HepG2 (cell line): Measurements from ENCODE around the gene CROCC.

ENCODE experiments used
- PAF1 ChIP-seq: IDR thresholded peaks from 2 replicates; pipeline ENCODE4 v1.6.1; 2016; ENCODE audit warnings: missing genetic modification reagents, missing compliant biosample characterization
- TAF1 ChIP-seq: sonication (generic); formaldehyde crosslinking; IDR thresholded peaks from 2 replicates; pipeline ENCODE4 v1.4.0; 2020; ENCODE audit warnings: missing genetic modification reagents
- YY1 ChIP-seq: IDR thresholded peaks from 2 replicates; pipeline ENCODE4 v1.6.1; 2011; ENCODE audit warnings: low read length, low read depth, moderate library complexity, mild to moderate bottlenecking; ENCODE audit not compliant: insufficient read depth, insufficient replicate concordance
- ZNF670 ChIP-seq: sonication (generic); formaldehyde crosslinking; IDR thresholded peaks from 2 replicates; pipeline ENCODE4 v1.8.0; 2022; ENCODE audit warnings: mild to moderate bottlenecking, missing genetic modification reagents, borderline replicate concordance
- ZNF839 ChIP-seq: sonication (generic); formaldehyde crosslinking; IDR thresholded peaks from 2 replicates; pipeline ENCODE4 v1.4.0; 2020; ENCODE audit warnings: missing genetic modification reagents, mild to moderate bottlenecking, borderline replicate concordance
- TF ChIP-seq, protein P1 (sequence below), 2 experiments: IDR thresholded peaks; 2 replicates each; pipeline ENCODE4 v1.6.1; 2011 to 2012; ENCODE audit warnings: low read length in 2 of 2, borderline replicate concordance in 1 of 2, low read depth in 1 of 2, mild to moderate bottlenecking in 1 of 2, moderate library complexity in 1 of 2
- TF ChIP-seq, protein P2 (sequence below): sonication (generic); formaldehyde crosslinking; IDR thresholded peaks from 2 replicates; pipeline ENCODE4 v1.4.0; 2020; ENCODE audit warnings: missing genetic modification reagents
- TF ChIP-seq, protein P3 (sequence below): sonication (generic); formaldehyde crosslinking; IDR thresholded peaks from 2 replicates; pipeline ENCODE4 v1.4.0; 2020; ENCODE audit warnings: missing genetic modification reagents, borderline replicate concordance

- TF ChIP-seq ZNF670 (CRISPR knock-in tag) (no peak), ZNF839 (CRISPR knock-in tag) (no peak), PAF1 (CRISPR knock-in tag) (no peak), YY1 (no peak), TAF1 (CRISPR knock-in tag) (no peak)
- TF ChIP-seq, protein P1, sequence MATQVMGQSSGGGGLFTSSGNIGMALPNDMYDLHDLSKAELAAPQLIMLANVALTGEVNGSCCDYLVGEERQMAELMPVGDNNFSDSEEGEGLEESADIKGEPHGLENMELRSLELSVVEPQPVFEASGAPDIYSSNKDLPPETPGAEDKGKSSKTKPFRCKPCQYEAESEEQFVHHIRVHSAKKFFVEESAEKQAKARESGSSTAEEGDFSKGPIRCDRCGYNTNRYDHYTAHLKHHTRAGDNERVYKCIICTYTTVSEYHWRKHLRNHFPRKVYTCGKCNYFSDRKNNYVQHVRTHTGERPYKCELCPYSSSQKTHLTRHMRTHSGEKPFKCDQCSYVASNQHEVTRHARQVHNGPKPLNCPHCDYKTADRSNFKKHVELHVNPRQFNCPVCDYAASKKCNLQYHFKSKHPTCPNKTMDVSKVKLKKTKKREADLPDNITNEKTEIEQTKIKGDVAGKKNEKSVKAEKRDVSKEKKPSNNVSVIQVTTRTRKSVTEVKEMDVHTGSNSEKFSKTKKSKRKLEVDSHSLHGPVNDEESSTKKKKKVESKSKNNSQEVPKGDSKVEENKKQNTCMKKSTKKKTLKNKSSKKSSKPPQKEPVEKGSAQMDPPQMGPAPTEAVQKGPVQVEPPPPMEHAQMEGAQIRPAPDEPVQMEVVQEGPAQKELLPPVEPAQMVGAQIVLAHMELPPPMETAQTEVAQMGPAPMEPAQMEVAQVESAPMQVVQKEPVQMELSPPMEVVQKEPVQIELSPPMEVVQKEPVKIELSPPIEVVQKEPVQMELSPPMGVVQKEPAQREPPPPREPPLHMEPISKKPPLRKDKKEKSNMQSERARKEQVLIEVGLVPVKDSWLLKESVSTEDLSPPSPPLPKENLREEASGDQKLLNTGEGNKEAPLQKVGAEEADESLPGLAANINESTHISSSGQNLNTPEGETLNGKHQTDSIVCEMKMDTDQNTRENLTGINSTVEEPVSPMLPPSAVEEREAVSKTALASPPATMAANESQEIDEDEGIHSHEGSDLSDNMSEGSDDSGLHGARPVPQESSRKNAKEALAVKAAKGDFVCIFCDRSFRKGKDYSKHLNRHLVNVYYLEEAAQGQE (IDR thresholded peaks at IDR 0.05; ENCODE audit: borderline replicate concordance in 1 of 2, low read depth in 1 of 2, low read length in 2 of 2): no peak
- TF ChIP-seq, protein P2, sequence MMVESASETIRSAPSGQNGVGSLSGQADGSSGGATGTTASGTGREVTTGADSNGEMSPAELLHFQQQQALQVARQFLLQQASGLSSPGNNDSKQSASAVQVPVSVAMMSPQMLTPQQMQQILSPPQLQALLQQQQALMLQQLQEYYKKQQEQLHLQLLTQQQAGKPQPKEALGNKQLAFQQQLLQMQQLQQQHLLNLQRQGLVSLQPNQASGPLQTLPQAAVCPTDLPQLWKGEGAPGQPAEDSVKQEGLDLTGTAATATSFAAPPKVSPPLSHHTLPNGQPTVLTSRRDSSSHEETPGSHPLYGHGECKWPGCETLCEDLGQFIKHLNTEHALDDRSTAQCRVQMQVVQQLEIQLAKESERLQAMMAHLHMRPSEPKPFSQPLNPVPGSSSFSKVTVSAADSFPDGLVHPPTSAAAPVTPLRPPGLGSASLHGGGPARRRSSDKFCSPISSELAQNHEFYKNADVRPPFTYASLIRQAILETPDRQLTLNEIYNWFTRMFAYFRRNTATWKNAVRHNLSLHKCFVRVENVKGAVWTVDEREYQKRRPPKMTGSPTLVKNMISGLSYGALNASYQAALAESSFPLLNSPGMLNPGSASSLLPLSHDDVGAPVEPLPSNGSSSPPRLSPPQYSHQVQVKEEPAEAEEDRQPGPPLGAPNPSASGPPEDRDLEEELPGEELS (CRISPR knock-in tag): no peak
- TF ChIP-seq, protein P3, sequence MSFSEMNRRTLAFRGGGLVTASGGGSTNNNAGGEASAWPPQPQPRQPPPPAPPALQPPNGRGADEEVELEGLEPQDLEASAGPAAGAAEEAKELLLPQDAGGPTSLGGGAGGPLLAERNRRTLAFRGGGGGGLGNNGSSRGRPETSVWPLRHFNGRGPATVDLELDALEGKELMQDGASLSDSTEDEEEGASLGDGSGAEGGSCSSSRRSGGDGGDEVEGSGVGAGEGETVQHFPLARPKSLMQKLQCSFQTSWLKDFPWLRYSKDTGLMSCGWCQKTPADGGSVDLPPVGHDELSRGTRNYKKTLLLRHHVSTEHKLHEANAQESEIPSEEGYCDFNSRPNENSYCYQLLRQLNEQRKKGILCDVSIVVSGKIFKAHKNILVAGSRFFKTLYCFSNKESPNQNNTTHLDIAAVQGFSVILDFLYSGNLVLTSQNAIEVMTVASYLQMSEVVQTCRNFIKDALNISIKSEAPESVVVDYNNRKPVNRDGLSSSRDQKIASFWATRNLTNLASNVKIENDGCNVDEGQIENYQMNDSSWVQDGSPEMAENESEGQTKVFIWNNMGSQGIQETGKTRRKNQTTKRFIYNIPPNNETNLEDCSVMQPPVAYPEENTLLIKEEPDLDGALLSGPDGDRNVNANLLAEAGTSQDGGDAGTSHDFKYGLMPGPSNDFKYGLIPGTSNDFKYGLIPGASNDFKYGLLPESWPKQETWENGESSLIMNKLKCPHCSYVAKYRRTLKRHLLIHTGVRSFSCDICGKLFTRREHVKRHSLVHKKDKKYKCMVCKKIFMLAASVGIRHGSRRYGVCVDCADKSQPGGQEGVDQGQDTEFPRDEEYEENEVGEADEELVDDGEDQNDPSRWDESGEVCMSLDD (CRISPR knock-in tag): no peak
These were observed 86.6 kb downstream of the CROCC start for GRCh38 chr1:17008208-17008855.
